GM12891 (cell line): ENCODE results near the gene SLK.

Source experiments
- POLR2A ChIP-seq: IDR thresholded peaks from 2 replicates; pipeline ENCODE4 v1.6.1; 2011; ENCODE audit warnings: low read depth, low read length, control low read depth
- POLR2AphosphoS5 ChIP-seq: IDR thresholded peaks from 2 replicates; pipeline ENCODE4 v1.6.1; 2011; ENCODE audit warnings: low read depth, low read length, control low read depth

GRCh38 chr10:104053201-104053600, 86.3 kb downstream of the SLK start:
- TF ChIP-seq POLR2A (no peak), POLR2AphosphoS5 (no peak)
